ENCODE measurements around the gene RASGRF1. TPM values are rescaled to one million over a fixed set of nuclear protein-coding genes. Genes with fewer than 3 reads are reported as not detected.

Gene RASGRF1
- total and polyA plus RNA-seq, 2 experiments from 2014 or later, result 0.05 to 0.24 TPM

GRCh38 chr15:79078003-79078402, 12.6 kb downstream of the RASGRF1 start (continued):
- TF ChIP-seq ETS1 (IDR thresholded peaks at IDR 0.05) (no peak), ZNF331 (CRISPR knock-in tag; IDR thresholded peaks at IDR 0.05; ENCODE audit: low read depth) (no peak), STAT1 (IDR thresholded peaks at IDR 0.05; ENCODE audit: unreplicated experiment) (no peak), NANOG (IDR thresholded peaks at IDR 0.05; ENCODE audit: borderline replicate concordance) (no peak), EZH2 (IDR thresholded peaks at IDR 0.05; ENCODE audit: low read depth, unreplicated experiment) (no peak)

GRCh38 chr15:79076661-79077060, 13.9 kb downstream of the RASGRF1 start:
- Mint-ChIP-seq H3K27ac (no peak overlapping the region), H3K36me3 (ENCODE audit: low read depth) (no peaks in the 10 kb centered on the region), H3K4me1 (peaks cover 2% of the 10 kb centered on the region; the same call in 1 of the 3 replicates), H3K4me3 (no peak overlapping the region), H3K27me3 (ENCODE audit: insufficient read depth, low read depth, poor library complexity) (peaks cover 4% of the 10 kb centered on the region), H3K9me3 (no peaks in the 10 kb centered on the region; the same call in 2 of the 3 replicates)
- no peak for ATAC-seq
- Histone ChIP-seq H3K27me3 (ENCODE audit: insufficient read depth) (no peaks in the 10 kb centered on the region), H3F3A (replicated peaks; ENCODE audit: low read depth) (no peaks in the 10 kb centered on the region), H3K4me3 (no peak overlapping the region), H3K4me1 (ENCODE audit: insufficient read depth) (no peaks in the 10 kb centered on the region), H4K20me1 (replicated peaks; ENCODE audit: insufficient read depth) (no peaks in the 10 kb centered on the region), H3K79me2 (replicated peaks; ENCODE audit: insufficient read depth) (no peaks in the 10 kb centered on the region), H3K9me2 (ENCODE audit: insufficient read depth) (no peaks in the 10 kb centered on the region), H2AFZ (no peak overlapping the region), H3K4me2 (no peak overlapping the region), H3K27ac (ENCODE audit: low read depth) (no peak overlapping the region), H3K36me3 (ENCODE audit: insufficient read depth) (no peaks in the 10 kb centered on the region)
- TF ChIP-seq ZNF462 (CRISPR knock-in tag; IDR thresholded peaks at IDR 0.05), result no peak
- TF ChIP-seq NANOG (IDR thresholded peaks at IDR 0.05; ENCODE audit: borderline replicate concordance), result no peak
- TF ChIP-seq CTCF (conservative IDR thresholded peaks at IDR 0.05; ENCODE audit: low read depth in 2 of 2), result no peak
- TF ChIP-seq ZNF331 (CRISPR knock-in tag; IDR thresholded peaks at IDR 0.05; ENCODE audit: low read depth), result no peak
- no peak for TF ChIP-seq REST (IDR thresholded peaks at IDR 0.05; ENCODE audit: unreplicated experiment)
- no peak for TF ChIP-seq ETS1 (IDR thresholded peaks at IDR 0.05)
- TF ChIP-seq JUNB (IDR thresholded peaks at IDR 0.05; ENCODE audit: unreplicated experiment), result no peak
- DNase-seq (ENCODE audit: low spot score), result no peak

Measured in GM23338 (cell line).